OCI-LY3 (cell line): Measurements from ENCODE around the gene NAT9.

ENCODE experiments used
- H2AFZ ChIP-seq: fragments of 200-600, 300-600 bp; shearing (Covaris generic); 2 replicates; pipeline ENCODE4 v1.6.0; 2014; ENCODE audit warnings: antibody characterized with exemption, low read depth, low read length
- H3K27ac ChIP-seq: fragments of 200-600, 300-600 bp; sonication (generic); 2 replicates; pipeline ENCODE4 v1.5.1; 2014; ENCODE audit warnings: mild to moderate bottlenecking, low read length, moderate library complexity, mixed read lengths
- H3K27me3 ChIP-seq: fragments of 200-600, 300-600 bp; sonication (generic); 2 replicates; pipeline ENCODE4 v1.6.1; 2014; ENCODE audit warnings: low read depth, low read length, mixed read lengths
- H3K36me3 ChIP-seq: fragments of 200-600, 300-600 bp; sonication (generic); replicated peaks from 2 replicates; pipeline ENCODE3; 2014; ENCODE audit warnings: low read depth, low read length, mixed read lengths
- H3K4me1 ChIP-seq: fragments of 300-600, 200-600 bp; sonication (generic); 2 replicates; pipeline ENCODE4 v1.6.1; 2014; ENCODE audit warnings: low read length, mixed read lengths
- H3K4me2 ChIP-seq: fragments of 200-600, 300-600 bp; sonication (generic); 2 replicates; pipeline ENCODE4 v1.6.1; 2014; ENCODE audit warnings: low read length, mixed read lengths
- H3K4me3 ChIP-seq: fragments of 300-600, 200-600 bp; sonication (generic); 2 replicates; pipeline ENCODE4 v1.5.1; 2014; ENCODE audit warnings: antibody characterized with exemption, mild to moderate bottlenecking, low read length, moderate library complexity
- H3K79me2 ChIP-seq: fragments of 300-600, 200-600 bp; shearing (Covaris generic); 2 replicates; pipeline ENCODE4 v1.6.1; 2014; ENCODE audit warnings: mild to moderate bottlenecking, low read length, mixed read lengths
- H3K9ac ChIP-seq: fragments of 300-600, 200-600 bp; shearing (Covaris generic); 2 replicates; pipeline ENCODE4 v1.6.0; 2014; ENCODE audit warnings: mild to moderate bottlenecking, low read length, moderate library complexity
- H3K9me3 ChIP-seq: fragments of 200-600, 300-600 bp; shearing (Covaris generic); 2 replicates; pipeline ENCODE4 v1.6.1; 2014; ENCODE audit warnings: low read length, mixed read lengths; ENCODE audit not compliant: insufficient read depth
- H4K20me1 ChIP-seq: fragments of 200-600, 300-600 bp; sonication (generic); 2 replicates; pipeline ENCODE4 v1.6.1; 2016; ENCODE audit warnings: low read length, mixed read lengths; ENCODE audit not compliant: insufficient read depth
- CTCF ChIP-seq: fragments of 200-600, 300-600 bp; sonication (generic); IDR thresholded peaks from 2 replicates; pipeline ENCODE4 v1.5.1; 2014; ENCODE audit warnings: antibody characterized with exemption, low read length, low read depth
- EZH2phosphoT487 ChIP-seq: fragments of 200-600 bp; shearing (Covaris generic); IDR thresholded peaks from 2 replicates; pipeline ENCODE4 v1.6.1; 2018; ENCODE audit warnings: antibody characterized with exemption, mixed run types, low read depth

Gene NAT9

GRCh38 chr17:74806334-74806733, 30.2 kb upstream of the NAT9 start:
- H3K79me2 ChIP-seq, result no peaks in the 10 kb centered on the region
- no peaks in the 10 kb centered on the region for H3K36me3 ChIP-seq
- H2AFZ ChIP-seq, result no peak overlapping the region
- H3K9ac ChIP-seq, result no peak overlapping the region
- H3K9me3 ChIP-seq, result no peaks in the 10 kb centered on the region
- H3K27ac ChIP-seq, result no peak overlapping the region
- no peaks in the 10 kb centered on the region for H3K27me3 ChIP-seq
- no peaks in the 10 kb centered on the region for H3K4me1 ChIP-seq
- H4K20me1 ChIP-seq, result no peaks in the 10 kb centered on the region
- TF ChIP-seq EZH2phosphoT487 (no peak), CTCF (no peak)
- H3K4me3 ChIP-seq, result no peak overlapping the region
- H3K4me2 ChIP-seq, result no peak overlapping the region

GRCh38 chr17:74805591-74805991, 29.4 kb upstream of the NAT9 start:
- Histone ChIP-seq H3K4me1 (no peaks in the 10 kb centered on the region), H3K4me2 (no peak overlapping the region), H3K27me3 (no peaks in the 10 kb centered on the region), H3K4me3 (no peak overlapping the region), H3K36me3 (no peaks in the 10 kb centered on the region), H3K9me3 (no peaks in the 10 kb centered on the region), H3K79me2 (no peaks in the 10 kb centered on the region), H3K9ac (no peak overlapping the region), H3K27ac (no peak overlapping the region), H2AFZ (no peak overlapping the region), H4K20me1 (no peaks in the 10 kb centered on the region)
- TF ChIP-seq CTCF (no peak), EZH2phosphoT487 (no peak)

GRCh38 chr17:74804683-74805082, 28.5 kb upstream of the NAT9 start:
- Histone ChIP-seq H2AFZ (no peak overlapping the region), H3K4me1 (no peaks in the 10 kb centered on the region), H3K27me3 (no peaks in the 10 kb centered on the region), H3K4me2 (no peak overlapping the region), H3K9ac (no peak overlapping the region), H3K27ac (no peak overlapping the region), H4K20me1 (no peaks in the 10 kb centered on the region), H3K36me3 (no peaks in the 10 kb centered on the region), H3K4me3 (no peak overlapping the region), H3K79me2 (no peaks in the 10 kb centered on the region), H3K9me3 (no peaks in the 10 kb centered on the region)
- no peak for TF ChIP-seq CTCF
- TF ChIP-seq EZH2phosphoT487, result no peak

- Histone ChIP-seq H3K27ac (no peak overlapping the region), H3K4me2 (no peak overlapping the region), H2AFZ (no peak overlapping the region), H3K36me3 (no peaks in the 10 kb centered on the region), H3K4me1 (no peaks in the 10 kb centered on the region), H3K27me3 (no peaks in the 10 kb centered on the region), H3K79me2 (no peaks in the 10 kb centered on the region), H3K4me3 (no peak overlapping the region), H3K9me3 (no peaks in the 10 kb centered on the region), H4K20me1 (no peaks in the 10 kb centered on the region), H3K9ac (no peak overlapping the region)
- no peak for TF ChIP-seq CTCF
- TF ChIP-seq EZH2phosphoT487, result no peak
Observed at GRCh38 chr17:74803971-74804370, 27.8 kb upstream of the NAT9 start.
